Measurements from ENCODE around the gene FBXO42. TPM values are rescaled to one million over a fixed set of nuclear protein-coding genes. Genes with fewer than 3 reads are reported as not detected.

FBXO42 gene
- total and polyA plus RNA-seq, 2 experiments from 2014 or later, result 6.0 to 20.7 TPM

- H3K4me2 ChIP-seq, result peak overlapping the region; percentile 88
- H2AFZ ChIP-seq, result no peak overlapping the region
Observed at GRCh38 chr1:16205891-16206546, 146.3 kb downstream of the FBXO42 start.

More at GRCh38 chr1:16205891-16206546, 146.3 kb downstream of the FBXO42 start:
- Histone ChIP-seq H3K9me2 (ENCODE audit: insufficient read depth) (no peaks in the 10 kb centered on the region), H3K4me3 (peak overlapping the region; percentile 77), H4K20me1 (replicated peaks; ENCODE audit: insufficient read depth) (no peaks in the 10 kb centered on the region; the same call in 1 of the 2 replicates), H3K4me1 (ENCODE audit: insufficient read depth) (peaks cover 23% of the 10 kb centered on the region), H3K79me2 (replicated peaks; ENCODE audit: insufficient read depth) (peaks cover 17% of the 10 kb centered on the region), H3F3A (replicated peaks; ENCODE audit: low read depth) (no peaks in the 10 kb centered on the region), H3K36me3 (ENCODE audit: insufficient read depth) (peaks cover 10% of the 10 kb centered on the region; the same call in 1 of the 2 replicates), H3K27ac (ENCODE audit: low read depth) (no peak overlapping the region), H3K27me3 (ENCODE audit: insufficient read depth) (no peaks in the 10 kb centered on the region)
- DNase-seq (ENCODE audit: low spot score) (no peak), ATAC-seq (peak; percentile 12)
- Mint-ChIP-seq H3K4me3 (peak overlapping the region; percentile 85), H3K27ac (no peak overlapping the region), H3K27me3 (ENCODE audit: insufficient read depth, low read depth, poor library complexity) (peaks cover 17% of the 10 kb centered on the region), H3K4me1 (peaks cover 31% of the 10 kb centered on the region), H3K9me3 (no peaks in the 10 kb centered on the region), H3K36me3 (ENCODE audit: low read depth) (peaks cover 34% of the 10 kb centered on the region)
- TF ChIP-seq CREB1 (CRISPR knock-in tag; IDR thresholded peaks at IDR 0.05; ENCODE audit: low read depth) (no peak), NANOG (IDR thresholded peaks at IDR 0.05; ENCODE audit: borderline replicate concordance) (no peak), EZH2phosphoT487 (IDR thresholded peaks at IDR 0.05; ENCODE audit: unreplicated experiment) (no peak), CTCF (conservative IDR thresholded peaks at IDR 0.05; ENCODE audit: low read depth in 2 of 2) (no peak), ZNF462 (CRISPR knock-in tag; IDR thresholded peaks at IDR 0.05) (no peak), ETS1 (IDR thresholded peaks at IDR 0.05) (no peak), STAT1 (IDR thresholded peaks at IDR 0.05; ENCODE audit: unreplicated experiment) (no peak), ZNF114 (CRISPR knock-in tag; IDR thresholded peaks at IDR 0.05) (no peak), POLR2AphosphoS5 (IDR thresholded peaks at IDR 0.05; ENCODE audit: low read depth) (no peak)
